Measurements from ENCODE around the gene SPECC1. TPM values are rescaled to one million over a fixed set of nuclear protein-coding genes. Genes with fewer than 3 reads are reported as not detected.

The SPECC1 gene
- total RNA-seq, 1 experiment from 2014 or later = 55.3 TPM

DNA sequence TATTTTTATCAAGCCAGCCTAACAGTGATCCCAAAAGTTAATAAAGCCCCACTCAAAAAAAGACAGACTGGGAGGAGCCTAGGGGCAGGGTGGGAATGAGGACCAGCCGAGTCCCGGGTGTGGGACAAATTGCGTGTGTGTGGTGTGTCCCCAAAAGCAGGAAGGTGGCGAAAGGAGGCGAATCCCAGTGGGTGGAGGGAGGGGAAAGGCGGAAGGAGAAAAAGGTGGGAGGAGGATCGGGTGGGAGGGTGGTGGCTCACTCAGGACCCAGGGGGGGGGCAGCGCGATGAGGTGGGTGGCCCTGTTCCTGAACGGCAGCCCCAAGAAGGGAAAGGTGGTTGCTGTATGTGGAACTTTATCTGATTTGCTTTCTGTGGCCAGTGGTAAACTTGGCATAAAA lies 102.4 kb downstream of the SPECC1 start:
- Mint-ChIP-seq H3K9me3 (ENCODE audit: unreplicated experiment) (no peaks in the 10 kb centered on the region), H3K27ac (ENCODE audit: low read depth, unreplicated experiment) (no peak overlapping the region), H3K4me3 (ENCODE audit: unreplicated experiment) (no peak overlapping the region), H3K36me3 (ENCODE audit: insufficient read depth, unreplicated experiment) (no peaks in the 10 kb centered on the region), H3K4me1 (ENCODE audit: insufficient read depth, unreplicated experiment) (no peaks in the 10 kb centered on the region), H3K27me3 (ENCODE audit: insufficient read depth, unreplicated experiment) (peaks cover 16% of the 10 kb centered on the region)
- intact Hi-C loops (cut with micrococcal nuclease) = no loop called here
- TF ChIP-seq, protein P1, sequence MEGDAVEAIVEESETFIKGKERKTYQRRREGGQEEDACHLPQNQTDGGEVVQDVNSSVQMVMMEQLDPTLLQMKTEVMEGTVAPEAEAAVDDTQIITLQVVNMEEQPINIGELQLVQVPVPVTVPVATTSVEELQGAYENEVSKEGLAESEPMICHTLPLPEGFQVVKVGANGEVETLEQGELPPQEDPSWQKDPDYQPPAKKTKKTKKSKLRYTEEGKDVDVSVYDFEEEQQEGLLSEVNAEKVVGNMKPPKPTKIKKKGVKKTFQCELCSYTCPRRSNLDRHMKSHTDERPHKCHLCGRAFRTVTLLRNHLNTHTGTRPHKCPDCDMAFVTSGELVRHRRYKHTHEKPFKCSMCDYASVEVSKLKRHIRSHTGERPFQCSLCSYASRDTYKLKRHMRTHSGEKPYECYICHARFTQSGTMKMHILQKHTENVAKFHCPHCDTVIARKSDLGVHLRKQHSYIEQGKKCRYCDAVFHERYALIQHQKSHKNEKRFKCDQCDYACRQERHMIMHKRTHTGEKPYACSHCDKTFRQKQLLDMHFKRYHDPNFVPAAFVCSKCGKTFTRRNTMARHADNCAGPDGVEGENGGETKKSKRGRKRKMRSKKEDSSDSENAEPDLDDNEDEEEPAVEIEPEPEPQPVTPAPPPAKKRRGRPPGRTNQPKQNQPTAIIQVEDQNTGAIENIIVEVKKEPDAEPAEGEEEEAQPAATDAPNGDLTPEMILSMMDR (IDR thresholded peaks at IDR 0.05; ENCODE audit: unreplicated experiment) = no peak
- ChIA-PET CTCF (interaction anchor here (0.6 to 6.8 kb wide), 3 partner anchors 18 to 119 kb away, joined by 3 to 100 read pairs (median 6); no protein-coding TSS in a partner anchor), POLR2A (no interaction called here)
- BruUV-seq (replicated peaks) = no TSS peak
- DNase-seq (ENCODE audit: unreplicated experiment) = no peak

DNA sequence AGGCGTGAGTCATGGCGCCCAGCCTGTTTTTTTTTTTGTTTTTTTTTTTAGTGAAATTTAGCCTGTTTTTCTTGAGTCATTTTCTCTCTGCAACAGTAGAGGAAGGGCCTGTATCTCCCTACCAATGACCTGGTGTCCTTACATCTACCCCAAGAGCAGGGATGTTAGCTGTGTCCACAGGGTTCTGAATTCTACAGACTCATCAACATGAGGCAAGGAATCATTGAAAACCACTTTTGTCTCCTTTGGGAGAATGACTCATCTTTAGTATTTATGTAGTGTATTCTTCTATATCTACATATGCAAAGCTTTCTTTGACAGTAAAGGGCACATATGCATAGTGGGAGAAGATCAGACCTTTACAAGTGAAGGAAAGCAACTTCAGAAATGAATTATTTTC lies 105.3 kb downstream of the SPECC1 start:
- Mint-ChIP-seq H3K9me3 (ENCODE audit: unreplicated experiment) (no peaks in the 10 kb centered on the region), H3K27me3 (ENCODE audit: insufficient read depth, unreplicated experiment) (peaks cover 16% of the 10 kb centered on the region), H3K36me3 (ENCODE audit: insufficient read depth, unreplicated experiment) (no peaks in the 10 kb centered on the region), H3K27ac (ENCODE audit: low read depth, unreplicated experiment) (no peak overlapping the region), H3K4me3 (ENCODE audit: unreplicated experiment) (no peak overlapping the region), H3K4me1 (ENCODE audit: insufficient read depth, unreplicated experiment) (no peaks in the 10 kb centered on the region)
- intact Hi-C loops (cut with micrococcal nuclease) = no loop called here
- peak; percentile 28 for DNase-seq (ENCODE audit: unreplicated experiment)
- TF ChIP-seq, protein P1 (IDR thresholded peaks at IDR 0.05; ENCODE audit: unreplicated experiment) = no peak
- POLR2A ChIA-PET = interaction anchor here (0.6 kb wide), 1 partner anchor 138 kb away, joined by 3 read pairs; no protein-coding TSS in a partner anchor
- no TSS peak for BruUV-seq (replicated peaks)
- CTCF ChIA-PET = interaction anchor here (1.4 to 6.8 kb wide), 3 partner anchors 104 to 121 kb away, joined by 3 to 100 read pairs (median 9); no protein-coding TSS in a partner anchor

DNA sequence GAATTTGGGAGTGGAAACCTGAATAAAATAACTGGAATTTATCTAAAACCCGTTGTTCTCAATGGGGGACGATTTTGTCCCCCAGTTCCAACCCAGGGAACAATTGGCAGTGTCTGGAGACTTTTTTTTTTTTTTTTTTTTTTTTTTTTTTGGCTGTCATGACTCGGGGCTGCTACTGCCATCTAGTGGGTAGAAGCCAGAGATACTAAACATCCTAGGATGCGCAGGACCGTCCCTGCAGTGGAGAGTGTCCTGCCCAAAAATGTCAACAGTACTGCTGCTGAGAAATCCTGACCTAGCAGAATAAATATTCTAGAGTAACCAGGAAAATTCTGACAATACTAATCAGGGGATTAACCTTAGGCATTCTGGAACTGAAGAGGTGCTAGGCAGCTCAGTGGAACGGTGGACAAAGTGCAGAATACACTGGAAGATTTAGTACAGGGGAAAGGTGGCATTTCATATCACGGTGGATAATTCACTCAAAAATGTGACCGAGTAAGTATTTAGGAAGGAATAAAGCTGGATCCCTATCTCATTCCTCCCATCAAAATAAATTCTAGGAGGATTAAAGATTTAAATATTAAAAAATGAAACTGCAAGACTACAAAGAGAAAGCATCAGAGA lies 107.6 kb downstream of the SPECC1 start:
- no peaks in the 10 kb centered on the region for H3K9me3 Mint-ChIP-seq (ENCODE audit: unreplicated experiment)
- intact Hi-C loops (cut with micrococcal nuclease) = loop anchor here (1.0 kb wide), 2 partner anchors 107 to 124 kb away; partner anchors contain the start of gene SPECC1
- H3K36me3 Mint-ChIP-seq (ENCODE audit: insufficient read depth, unreplicated experiment) = no peaks in the 10 kb centered on the region
- H3K27me3 Mint-ChIP-seq (ENCODE audit: insufficient read depth, unreplicated experiment) = peaks cover 16% of the 10 kb centered on the region
- ChIA-PET POLR2A (interaction anchor here (1.9 kb wide), 1 partner anchor 124 kb away, joined by 8 read pairs; no protein-coding TSS in a partner anchor), CTCF (interaction anchor here (0.5 to 6.8 kb wide), 19 partner anchors 9 to 502 kb away, joined by 3 to 100 read pairs (median 3); no protein-coding TSS in a partner anchor)
- TF ChIP-seq, protein P1 (IDR thresholded peaks at IDR 0.05; ENCODE audit: unreplicated experiment) = peak; percentile 73
- peak; percentile 73 for DNase-seq (ENCODE audit: unreplicated experiment)
- no peak overlapping the region for H3K27ac Mint-ChIP-seq (ENCODE audit: low read depth, unreplicated experiment)
- BruUV-seq (replicated peaks) = no TSS peak
- H3K4me1 Mint-ChIP-seq (ENCODE audit: insufficient read depth, unreplicated experiment) = peaks cover 3% of the 10 kb centered on the region
- no peak overlapping the region for H3K4me3 Mint-ChIP-seq (ENCODE audit: unreplicated experiment)

DNA sequence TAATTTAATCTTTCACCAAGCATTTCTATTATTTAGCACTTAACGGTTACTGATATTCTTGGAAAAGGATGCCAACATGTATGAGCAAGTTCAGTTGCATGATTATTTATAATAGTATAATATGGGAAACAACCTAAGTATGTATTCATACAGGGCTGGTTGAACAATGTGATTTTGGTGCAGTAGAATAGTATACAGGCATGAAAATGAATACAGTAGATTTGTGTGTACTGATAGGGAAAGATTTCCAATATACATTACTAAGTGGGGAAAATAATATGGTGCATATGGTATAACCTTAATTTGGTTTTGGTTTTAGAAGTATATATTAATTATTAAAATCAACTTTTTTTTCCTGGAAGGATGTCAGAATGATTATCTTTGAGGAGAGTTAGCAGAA lies 109.1 kb downstream of the SPECC1 start:
- no peak overlapping the region for H3K4me3 Mint-ChIP-seq (ENCODE audit: unreplicated experiment)
- CTCF ChIA-PET = interaction anchor here (6.8 kb wide), 1 partner anchor 125 kb away, joined by 100 read pairs; no protein-coding TSS in a partner anchor
- no peaks in the 10 kb centered on the region for H3K9me3 Mint-ChIP-seq (ENCODE audit: unreplicated experiment)
- TF ChIP-seq, protein P1 (IDR thresholded peaks at IDR 0.05; ENCODE audit: unreplicated experiment) = no peak
- H3K27me3 Mint-ChIP-seq (ENCODE audit: insufficient read depth, unreplicated experiment) = peaks cover 6% of the 10 kb centered on the region
- H3K4me1 Mint-ChIP-seq (ENCODE audit: insufficient read depth, unreplicated experiment) = peaks cover 6% of the 10 kb centered on the region
- intact Hi-C loops (cut with micrococcal nuclease) = no loop called here
- POLR2A ChIA-PET = interaction anchor here (1.9 kb wide), 1 partner anchor 125 kb away, joined by 8 read pairs; no protein-coding TSS in a partner anchor
- H3K36me3 Mint-ChIP-seq (ENCODE audit: insufficient read depth, unreplicated experiment) = no peaks in the 10 kb centered on the region
- H3K27ac Mint-ChIP-seq (ENCODE audit: low read depth, unreplicated experiment) = no peak overlapping the region
- BruUV-seq (replicated peaks) = no TSS peak
- DNase-seq (ENCODE audit: unreplicated experiment) = no peak
